Lower leg skin (tissue), 3 donors: ENCODE data around the gene UST.

ENCODE experiments used
- CTCF ChIP-seq, 3 donors: fragments of 450-650 bp; IDR thresholded peaks; one replicate each; pipeline ENCODE4 v1.5.1; 2016; ENCODE audit warnings: antibody characterized with exemption in 3 of 3, mild to moderate bottlenecking in 3 of 3, moderate library complexity in 2 of 3
- POLR2A ChIP-seq, 2 donors: fragments of 450-650 bp; IDR thresholded peaks; one replicate each; pipeline ENCODE4 v1.6.1; 2016 to 2017; ENCODE audit warnings: antibody characterized with exemption in 2 of 2, mild to moderate bottlenecking in 1 of 2, moderate library complexity in 1 of 2

- no peak for TF ChIP-seq POLR2A (IDR thresholded peaks at IDR 0.05)
- no peak for TF ChIP-seq CTCF (IDR thresholded peaks at IDR 0.05)
Observed at GRCh38 chr6:149076355-149076734, 329.5 kb downstream of the UST start.
